H9 (cell line): Measurements from ENCODE around the gene CEMIP. TPM values are rescaled to one million over a fixed set of nuclear protein-coding genes. Genes with fewer than 3 reads are reported as not detected.

Experiments used
- DNase-seq: peaks from one replicate; pipeline ENCODE4 v3.0.0-alpha.2; 2017
- H2AFZ ChIP-seq: one replicate; pipeline ENCODE4 v1.6.1; 2013; ENCODE audit warnings: mild to moderate bottlenecking, low read length, control low read depth, moderate library complexity
- H2AK5ac ChIP-seq: 2 replicates; pipeline ENCODE4 v1.6.1; 2013; ENCODE audit warnings: low read length, control low read depth, mixed read lengths; ENCODE audit not compliant: insufficient read length
- H2BK120ac ChIP-seq: one replicate; pipeline ENCODE4 v1.6.1; 2013; ENCODE audit warnings: low read depth, mild to moderate bottlenecking, low read length, control low read depth, inconsistent platforms; ENCODE audit not compliant: poor library complexity, severe bottlenecking
- H2BK12ac ChIP-seq: 2 replicates; pipeline ENCODE4 v1.6.1; 2013; ENCODE audit warnings: low read length, control low read depth, mixed read lengths, low read depth; ENCODE audit not compliant: insufficient read length
- H2BK15ac ChIP-seq: 2 replicates; pipeline ENCODE4 v1.6.1; 2013; ENCODE audit warnings: low read depth, low read length, control low read depth
- H2BK20ac ChIP-seq: one replicate; pipeline ENCODE4 v1.6.1; 2013; ENCODE audit warnings: low read depth, mild to moderate bottlenecking, low read length, control low read depth, inconsistent platforms; ENCODE audit not compliant: poor library complexity, severe bottlenecking
- H2BK5ac ChIP-seq: 2 replicates; pipeline ENCODE4 v1.6.1; 2013; ENCODE audit warnings: low read length, control low read depth, mixed read lengths; ENCODE audit not compliant: insufficient read length
- H3K14ac ChIP-seq: 2 replicates; pipeline ENCODE4 v1.6.1; 2013; ENCODE audit warnings: low read length, control low read depth; ENCODE audit not compliant: insufficient read depth
- H3K18ac ChIP-seq: 2 replicates; pipeline ENCODE4 v1.6.1; 2013; ENCODE audit warnings: low read depth, mild to moderate bottlenecking, mixed read lengths, low read length, control low read depth; ENCODE audit not compliant: insufficient read length
- H3K23ac ChIP-seq: 2 replicates; pipeline ENCODE4 v1.6.1; 2013; ENCODE audit warnings: low read length, control low read depth, mixed read lengths, low read depth; ENCODE audit not compliant: insufficient read length
- H3K23me2 ChIP-seq: 2 replicates; pipeline ENCODE4 v1.6.1; 2013; ENCODE audit warnings: low read depth, mild to moderate bottlenecking, mixed read lengths, low read length, control low read depth; ENCODE audit not compliant: insufficient read length, poor library complexity, severe bottlenecking
- H3K27ac ChIP-seq: 2 replicates; pipeline ENCODE4 v1.5.1; 2013; ENCODE audit warnings: low read length, control low read depth, mixed read lengths, low read depth; ENCODE audit not compliant: insufficient read length
- H3K27me3 ChIP-seq: 2 replicates; pipeline ENCODE4 v1.6.1; 2013; ENCODE audit warnings: low read length, control low read depth, inconsistent platforms; ENCODE audit not compliant: insufficient read depth
- H3K4ac ChIP-seq: 2 replicates; pipeline ENCODE4 v1.6.1; 2013; ENCODE audit warnings: low read depth, mild to moderate bottlenecking, control low read depth, inconsistent platforms, low read length, moderate library complexity
- H3K4me1 ChIP-seq: 2 replicates; pipeline ENCODE4 v1.6.1; 2013; ENCODE audit warnings: low read length, control low read depth, inconsistent platforms; ENCODE audit not compliant: insufficient read depth
- H3K4me2 ChIP-seq: 2 replicates; pipeline ENCODE4 v1.6.1; 2013; ENCODE audit warnings: low read length, control low read depth, mixed read lengths; ENCODE audit not compliant: insufficient read length, insufficient read depth
- H3K56ac ChIP-seq: 2 replicates; pipeline ENCODE4 v1.6.1; 2013; ENCODE audit warnings: low read depth, mild to moderate bottlenecking, mixed read lengths, low read length, control low read depth; ENCODE audit not compliant: insufficient read length
- H3K79me1 ChIP-seq: 2 replicates; pipeline ENCODE4 v1.6.1; 2013; ENCODE audit warnings: low read depth, mild to moderate bottlenecking, moderate library complexity, low read length, control low read depth, inconsistent platforms; ENCODE audit not compliant: insufficient read depth, poor library complexity, severe bottlenecking
- H3K79me2 ChIP-seq: 2 replicates; pipeline ENCODE4 v1.6.1; 2013; ENCODE audit warnings: low read length, control low read depth, inconsistent platforms; ENCODE audit not compliant: insufficient read depth
- H3K9ac ChIP-seq: 2 replicates; pipeline ENCODE4 v1.6.1; 2013; ENCODE audit warnings: low read length, control low read depth, mixed read lengths; ENCODE audit not compliant: insufficient read length; ENCODE audit errors: extremely low read depth
- H3K9me3 ChIP-seq: one replicate; pipeline ENCODE4 v1.6.1; 2013; ENCODE audit warnings: low read depth, low read length, inconsistent platforms; ENCODE audit not compliant: control insufficient read depth
- H3T11ph ChIP-seq: one replicate; pipeline ENCODE4 v1.6.1; 2013; ENCODE audit warnings: mild to moderate bottlenecking, low read length, control low read depth, inconsistent platforms
- H4K20me1 ChIP-seq: one replicate; pipeline ENCODE4 v1.6.1; 2013; ENCODE audit not compliant: control insufficient read depth, insufficient read length, insufficient read depth
- H4K5ac ChIP-seq: 2 replicates; pipeline ENCODE4 v1.6.1; 2013; ENCODE audit warnings: low read depth, mild to moderate bottlenecking, mixed read lengths, low read length, control low read depth; ENCODE audit not compliant: insufficient read length
- H4K8ac ChIP-seq: replicated peaks from 2 replicates; pipeline ENCODE4 v1.6.1; 2013; ENCODE audit warnings: low read length, control low read depth, mixed read lengths, low read depth; ENCODE audit not compliant: insufficient read length
- H4K91ac ChIP-seq: 2 replicates; pipeline ENCODE4 v1.6.1; 2013; ENCODE audit warnings: low read depth, mild to moderate bottlenecking, moderate library complexity, mixed read lengths, low read length, control low read depth; ENCODE audit not compliant: insufficient read length
- H3K27ac Mint-ChIP-seq, 3 experiments: 2 replicates in 2 of 3; 3 replicates in 1 of 3; pipeline ENCODE4 v1.8.0; 2020 to 2021; ENCODE audit warnings: mixed read lengths in 3 of 3, mild to moderate bottlenecking in 1 of 3, moderate library complexity in 1 of 3
- H3K27me3 Mint-ChIP-seq: 2 replicates; pipeline ENCODE4 v1.8.0; 2021; ENCODE audit warnings: low read depth, mild to moderate bottlenecking, moderate library complexity, mixed read lengths
- H3K36me3 Mint-ChIP-seq, 3 experiments: 2 replicates in 2 of 3; 3 replicates in 1 of 3; pipeline ENCODE4 v1.8.0; 2020 to 2021; ENCODE audit warnings: low read depth in 3 of 3, mixed read lengths in 3 of 3; ENCODE audit not compliant: insufficient read depth in 1 of 3
- H3K4me1 Mint-ChIP-seq, 2 experiments: 2 replicates each; pipeline ENCODE4 v1.8.0; 2020; ENCODE audit warnings: mixed read lengths in 2 of 2
- H3K4me3 Mint-ChIP-seq, 2 experiments: 2 replicates in 1 of 2; 3 replicates in 1 of 2; pipeline ENCODE4 v1.8.0; 2020 to 2021; ENCODE audit warnings: mild to moderate bottlenecking in 2 of 2, mixed read lengths in 2 of 2, moderate library complexity in 1 of 2
- H3K9me3 Mint-ChIP-seq, 2 experiments: 2 replicates in 1 of 2; 3 replicates in 1 of 2; pipeline ENCODE4 v1.8.0; 2020; ENCODE audit warnings: mild to moderate bottlenecking in 2 of 2, mixed read lengths in 2 of 2, moderate library complexity in 1 of 2
- WGBS: extraction: QIAGEN DNeasy Blood & Tissue Kit; methylation state at CpG from one replicate; pipeline ENCODE4 v1.1.7; 2013; ENCODE audit warnings: missing lambda C conversion rate, low lambda C conversion rate, mixed read lengths; ENCODE audit not compliant: insufficient read length; ENCODE audit errors: extremely low coverage; 5-methylcytosine and 5-hydroxymethylcytosine counted together
- total RNA-seq: library from RNA; stranded (reverse); gene quantifications from 2 replicates; pipeline ENCODE4 v1.2.1, GENCODE V29; 2021
- TF ChIP-seq, protein P1 (sequence below): fragments of 200-600 bp; sonication (generic); conservative IDR thresholded peaks from 3 replicates; pipeline ENCODE4 v1.8.0; 2021; ENCODE audit warnings: antibody characterized with exemption, mild to moderate bottlenecking

The CEMIP gene
- total RNA-seq, 1 experiment from 2014 or later: 0.09 TPM

DNA sequence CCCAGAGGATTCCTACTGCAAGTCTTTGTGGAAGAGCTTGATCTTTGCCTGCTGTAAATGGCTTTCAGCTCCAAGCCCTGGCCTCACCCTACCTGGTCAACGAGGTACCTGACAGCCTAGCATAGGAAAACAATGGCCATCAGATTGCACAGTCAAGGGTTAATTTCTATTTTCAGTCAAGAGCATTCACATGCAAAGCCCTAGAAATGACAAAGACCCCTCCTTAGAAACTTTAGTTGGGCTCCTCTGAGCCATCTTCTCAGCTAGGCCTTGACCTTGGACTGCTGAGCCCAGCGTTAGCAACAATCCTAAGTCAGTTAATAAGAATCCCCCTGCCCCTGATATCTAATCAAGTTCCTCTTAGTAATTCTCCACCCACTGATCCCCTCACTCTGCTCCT, 192.0 kb downstream of the CEMIP start:
- Histone ChIP-seq H2BK12ac (no peak overlapping the region), H2BK5ac (no peak overlapping the region), H2BK120ac (no peak overlapping the region), H2BK15ac (no peak overlapping the region), H3T11ph (no peak overlapping the region), H4K20me1 (no peaks in the 10 kb centered on the region), H4K91ac (no peak overlapping the region), H3K14ac (no peak overlapping the region), H3K9me3 (no peaks in the 10 kb centered on the region), H3K4ac (no peak overlapping the region), H2AK5ac (no peak overlapping the region), H3K9ac (no peak overlapping the region), H4K5ac (no peak overlapping the region), H3K4me2 (no peak overlapping the region), H3K23me2 (no peaks in the 10 kb centered on the region), H3K79me2 (0 out of 2 replicates have a peak, but pooled peaks cover 2% of the 10 kb centered on the region), H4K8ac (no peak overlapping the region), H3K4me1 (peaks cover 17% of the 10 kb centered on the region), H3K79me1 (no peaks in the 10 kb centered on the region), H3K27ac (no peak overlapping the region), H2AFZ (no peak overlapping the region), H3K23ac (no peak overlapping the region), H3K18ac (no peak overlapping the region), H3K27me3 (no peaks in the 10 kb centered on the region), H2BK20ac (no peak overlapping the region), H3K56ac (no peak overlapping the region)
- Mint-ChIP-seq H3K36me3 (peaks cover 5 to 27% (median 25%) of the 10 kb centered on the region in 3 experiments; a peak in 5 of 7 replicates), H3K27me3 (no peaks in the 10 kb centered on the region), H3K27ac (peak overlapping the region; percentile 3 to 86 (median 82); a peak in 6 of 7 replicates), H3K4me1 (peaks cover 50 to 56% of the 10 kb centered on the region in 2 experiments), H3K9me3 (no peaks in the 10 kb centered on the region; a peak in 1 of 5 replicates), H3K4me3 (no peak overlapping the region; a peak in 1 of 5 replicates)
- TF ChIP-seq, protein P1, sequence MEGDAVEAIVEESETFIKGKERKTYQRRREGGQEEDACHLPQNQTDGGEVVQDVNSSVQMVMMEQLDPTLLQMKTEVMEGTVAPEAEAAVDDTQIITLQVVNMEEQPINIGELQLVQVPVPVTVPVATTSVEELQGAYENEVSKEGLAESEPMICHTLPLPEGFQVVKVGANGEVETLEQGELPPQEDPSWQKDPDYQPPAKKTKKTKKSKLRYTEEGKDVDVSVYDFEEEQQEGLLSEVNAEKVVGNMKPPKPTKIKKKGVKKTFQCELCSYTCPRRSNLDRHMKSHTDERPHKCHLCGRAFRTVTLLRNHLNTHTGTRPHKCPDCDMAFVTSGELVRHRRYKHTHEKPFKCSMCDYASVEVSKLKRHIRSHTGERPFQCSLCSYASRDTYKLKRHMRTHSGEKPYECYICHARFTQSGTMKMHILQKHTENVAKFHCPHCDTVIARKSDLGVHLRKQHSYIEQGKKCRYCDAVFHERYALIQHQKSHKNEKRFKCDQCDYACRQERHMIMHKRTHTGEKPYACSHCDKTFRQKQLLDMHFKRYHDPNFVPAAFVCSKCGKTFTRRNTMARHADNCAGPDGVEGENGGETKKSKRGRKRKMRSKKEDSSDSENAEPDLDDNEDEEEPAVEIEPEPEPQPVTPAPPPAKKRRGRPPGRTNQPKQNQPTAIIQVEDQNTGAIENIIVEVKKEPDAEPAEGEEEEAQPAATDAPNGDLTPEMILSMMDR: no peak
- WGBS: no CpG with 5 or more reads among the region's 2 CpGs
- no peak for DNase-seq
